PFSK-1 (cell line): ENCODE data around the gene MIEF1.

Source experiments
- FOXP2 ChIP-seq: optimal IDR thresholded peaks from 2 replicates; pipeline ENCODE3; 2011; ENCODE audit warnings: borderline replicate concordance, control low read depth, inconsistent platforms; ENCODE audit not compliant: insufficient read depth; ENCODE audit errors: extremely low read length, extremely low read depth
- POLR2AphosphoS5 ChIP-seq: IDR thresholded peaks from 2 replicates; pipeline ENCODE4 v1.6.1; 2012; ENCODE audit warnings: low read depth, mild to moderate bottlenecking, control low read depth, low read length, moderate library complexity
- SIN3A ChIP-seq: IDR thresholded peaks from 2 replicates; pipeline ENCODE4 v1.6.1; 2012; ENCODE audit warnings: mild to moderate bottlenecking, low read length, moderate library complexity, borderline replicate concordance; ENCODE audit not compliant: insufficient read depth
- TAF1 ChIP-seq: IDR thresholded peaks from 2 replicates; pipeline ENCODE4 v1.6.1; 2012; ENCODE audit warnings: low read length, control low read depth, borderline replicate concordance; ENCODE audit not compliant: insufficient read depth
- TF ChIP-seq, protein P1 (sequence below), 2 experiments: IDR thresholded peaks; 2 replicates each; pipeline versions ENCODE4 v1.6.1 to v1.8.0; 2011 to 2012; ENCODE audit warnings: low read depth in 2 of 2, low read length in 2 of 2, control low read depth in 1 of 2, inconsistent platforms in 1 of 2, mild to moderate bottlenecking in 1 of 2, moderate library complexity in 1 of 2; ENCODE audit not compliant: insufficient read depth in 1 of 2

MIEF1 gene

DNA sequence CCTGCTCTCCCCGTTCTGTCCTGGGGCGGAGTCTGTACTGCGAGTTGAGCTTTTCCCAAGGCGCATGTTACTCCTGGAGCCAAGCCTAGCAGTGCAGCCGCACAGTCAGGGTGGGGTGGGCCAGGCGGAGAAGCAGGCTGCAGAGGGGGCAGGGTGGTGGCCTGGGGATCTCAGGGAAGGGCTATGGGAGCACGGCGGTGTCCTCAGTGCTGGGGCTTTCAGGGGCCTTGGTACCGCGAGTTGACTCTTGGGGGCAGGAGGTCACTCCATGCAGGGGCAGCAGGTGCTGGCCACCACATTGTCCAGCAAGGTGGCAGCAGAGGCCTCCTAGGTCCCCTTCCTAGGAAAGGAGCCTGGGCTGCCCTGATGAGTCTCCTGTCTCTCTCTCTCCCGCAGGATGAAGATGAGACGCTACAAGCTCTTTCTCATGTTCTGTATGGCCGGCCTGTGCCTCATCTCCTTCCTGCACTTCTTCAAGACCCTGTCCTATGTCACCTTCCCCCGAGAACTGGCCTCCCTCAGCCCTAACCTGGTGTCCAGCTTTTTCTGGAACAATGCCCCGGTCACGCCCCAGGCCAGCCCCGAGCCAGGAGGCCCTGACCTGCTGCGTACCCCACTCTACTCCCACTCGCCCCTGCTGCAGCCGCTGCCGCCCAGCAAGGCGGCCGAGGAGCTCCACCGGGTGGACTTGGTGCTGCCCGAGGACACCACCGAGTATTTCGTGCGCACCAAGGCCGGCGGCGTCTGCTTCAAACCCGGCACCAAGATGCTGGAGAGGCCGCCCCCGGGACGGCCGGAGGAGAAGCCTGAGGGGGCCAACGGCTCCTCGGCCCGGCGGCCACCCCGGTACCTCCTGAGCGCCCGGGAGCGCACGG lies 14.9 kb upstream of the MIEF1 start:
- TF ChIP-seq TAF1: no peak

GRCh38 chr22:39487826-39488520 lies 14.1 kb upstream of the MIEF1 start:
- no peak for TF ChIP-seq FOXP2
- no peak for TF ChIP-seq POLR2AphosphoS5
- no peak for TF ChIP-seq TAF1
- no peak for TF ChIP-seq SIN3A
- TF ChIP-seq, protein P1, sequence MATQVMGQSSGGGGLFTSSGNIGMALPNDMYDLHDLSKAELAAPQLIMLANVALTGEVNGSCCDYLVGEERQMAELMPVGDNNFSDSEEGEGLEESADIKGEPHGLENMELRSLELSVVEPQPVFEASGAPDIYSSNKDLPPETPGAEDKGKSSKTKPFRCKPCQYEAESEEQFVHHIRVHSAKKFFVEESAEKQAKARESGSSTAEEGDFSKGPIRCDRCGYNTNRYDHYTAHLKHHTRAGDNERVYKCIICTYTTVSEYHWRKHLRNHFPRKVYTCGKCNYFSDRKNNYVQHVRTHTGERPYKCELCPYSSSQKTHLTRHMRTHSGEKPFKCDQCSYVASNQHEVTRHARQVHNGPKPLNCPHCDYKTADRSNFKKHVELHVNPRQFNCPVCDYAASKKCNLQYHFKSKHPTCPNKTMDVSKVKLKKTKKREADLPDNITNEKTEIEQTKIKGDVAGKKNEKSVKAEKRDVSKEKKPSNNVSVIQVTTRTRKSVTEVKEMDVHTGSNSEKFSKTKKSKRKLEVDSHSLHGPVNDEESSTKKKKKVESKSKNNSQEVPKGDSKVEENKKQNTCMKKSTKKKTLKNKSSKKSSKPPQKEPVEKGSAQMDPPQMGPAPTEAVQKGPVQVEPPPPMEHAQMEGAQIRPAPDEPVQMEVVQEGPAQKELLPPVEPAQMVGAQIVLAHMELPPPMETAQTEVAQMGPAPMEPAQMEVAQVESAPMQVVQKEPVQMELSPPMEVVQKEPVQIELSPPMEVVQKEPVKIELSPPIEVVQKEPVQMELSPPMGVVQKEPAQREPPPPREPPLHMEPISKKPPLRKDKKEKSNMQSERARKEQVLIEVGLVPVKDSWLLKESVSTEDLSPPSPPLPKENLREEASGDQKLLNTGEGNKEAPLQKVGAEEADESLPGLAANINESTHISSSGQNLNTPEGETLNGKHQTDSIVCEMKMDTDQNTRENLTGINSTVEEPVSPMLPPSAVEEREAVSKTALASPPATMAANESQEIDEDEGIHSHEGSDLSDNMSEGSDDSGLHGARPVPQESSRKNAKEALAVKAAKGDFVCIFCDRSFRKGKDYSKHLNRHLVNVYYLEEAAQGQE (IDR thresholded peaks at IDR 0.05; ENCODE audit: insufficient read depth in 1 of 2, low read depth in 2 of 2, low read length in 2 of 2): no peak

DNA sequence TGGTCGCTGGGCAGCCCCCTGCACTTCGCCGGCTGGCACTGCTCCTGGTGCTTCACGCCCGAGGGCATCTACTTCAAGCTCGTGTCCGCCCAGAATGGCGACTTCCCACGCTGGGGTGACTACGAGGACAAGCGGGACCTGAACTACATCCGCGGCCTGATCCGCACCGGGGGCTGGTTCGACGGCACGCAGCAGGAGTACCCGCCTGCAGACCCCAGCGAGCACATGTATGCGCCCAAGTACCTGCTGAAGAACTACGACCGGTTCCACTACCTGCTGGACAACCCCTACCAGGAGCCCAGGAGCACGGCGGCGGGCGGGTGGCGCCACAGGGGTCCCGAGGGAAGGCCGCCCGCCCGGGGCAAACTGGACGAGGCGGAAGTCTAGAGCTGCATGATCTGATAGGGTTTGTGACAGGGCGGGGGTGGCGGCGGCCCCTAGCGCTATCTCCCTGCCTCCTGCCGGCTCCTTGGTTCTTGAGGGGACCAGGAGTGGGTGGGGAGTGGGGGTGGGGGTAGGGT lies 13.5 kb upstream of the MIEF1 start:
- TF ChIP-seq TAF1 (no peak), FOXP2 (no peak), POLR2AphosphoS5 (no peak), SIN3A (no peak)
- TF ChIP-seq, protein P1 (IDR thresholded peaks at IDR 0.05; ENCODE audit: insufficient read depth in 1 of 2, low read depth in 2 of 2, low read length in 2 of 2): no peak

- TF ChIP-seq TAF1: no peak
- no peak for TF ChIP-seq FOXP2
- no peak for TF ChIP-seq SIN3A
- TF ChIP-seq POLR2AphosphoS5: no peak
- TF ChIP-seq, protein P1 (IDR thresholded peaks at IDR 0.05; ENCODE audit: insufficient read depth in 1 of 2, low read depth in 2 of 2, low read length in 2 of 2): no peak
These were observed 12.7 kb upstream of the MIEF1 start for GRCh38 chr22:39489094-39490068.

DNA sequence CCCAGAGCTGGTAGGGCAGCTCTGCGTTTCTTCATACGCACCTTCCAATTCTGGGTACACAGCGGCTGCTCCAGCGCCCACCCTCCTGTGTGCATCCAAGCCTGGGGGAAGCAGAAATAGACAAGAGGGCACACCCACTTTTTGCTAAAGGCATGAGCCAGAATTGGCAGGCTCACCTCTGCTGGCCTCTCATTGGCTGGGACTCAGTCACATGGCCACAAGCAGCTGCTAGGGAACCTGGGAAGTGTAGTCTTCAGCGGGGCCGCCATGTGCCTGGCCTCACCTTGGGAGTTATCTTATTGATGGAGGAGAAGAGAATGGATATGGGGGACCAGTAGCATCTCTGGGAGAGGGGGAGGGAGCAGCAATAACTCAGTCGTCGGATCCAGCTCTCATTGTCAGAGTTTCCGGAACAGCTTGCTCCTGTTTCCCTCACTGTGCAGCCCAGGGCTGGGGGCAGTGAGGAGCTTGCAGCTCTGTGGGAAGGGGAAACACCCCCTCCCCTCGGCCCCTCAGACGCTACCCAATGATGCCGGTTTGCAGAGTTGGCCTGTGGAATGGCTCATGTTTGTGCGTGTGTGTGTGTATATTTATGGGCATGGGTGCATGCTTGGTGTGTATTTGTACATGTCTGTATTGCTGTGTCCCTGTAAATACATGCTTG lies 11.8 kb upstream of the MIEF1 start:
- TF ChIP-seq TAF1: no peak
- no peak for TF ChIP-seq POLR2AphosphoS5
- no peak for TF ChIP-seq SIN3A
- TF ChIP-seq FOXP2: no peak
- TF ChIP-seq, protein P1 (IDR thresholded peaks at IDR 0.05; ENCODE audit: insufficient read depth in 1 of 2, low read depth in 2 of 2, low read length in 2 of 2): no peak
